ENCODE data around the gene LGALSL.

The LGALSL gene

GRCh38 chr2:64422466-64422865 lies 31.5 kb upstream of the LGALSL start:
- no peak for DNase-seq (ENCODE audit: low spot score)
- TF ChIP-seq CTCF (IDR thresholded peaks at IDR 0.05; ENCODE audit: borderline replicate concordance, control extremely low read depth, extremely low read depth, insufficient read depth, missing control alignments) = no peak
- in situ Hi-C loops (cut with MboI; ENCODE audit: low sequenced_read_pairs, unreplicated experiment) = no loop called here

GRCh38 chr2:64423303-64423702 lies 30.7 kb upstream of the LGALSL start:
- in situ Hi-C loops (cut with MboI; ENCODE audit: low sequenced_read_pairs, unreplicated experiment) = no loop called here
- no peak for TF ChIP-seq CTCF (IDR thresholded peaks at IDR 0.05; ENCODE audit: borderline replicate concordance, control extremely low read depth, extremely low read depth, insufficient read depth, missing control alignments)
- no peak for DNase-seq (ENCODE audit: low spot score)

- in situ Hi-C loops (cut with MboI; ENCODE audit: low sequenced_read_pairs, unreplicated experiment) = no loop called here
- no peak for DNase-seq (ENCODE audit: low spot score)
- no peak for TF ChIP-seq CTCF (IDR thresholded peaks at IDR 0.05; ENCODE audit: borderline replicate concordance, control extremely low read depth, extremely low read depth, insufficient read depth, missing control alignments)
Measured at GRCh38 chr2:64424416-64424987, 29.5 kb upstream of the LGALSL start.

- no peak for DNase-seq (ENCODE audit: low spot score)
- no peak for TF ChIP-seq CTCF (IDR thresholded peaks at IDR 0.05; ENCODE audit: borderline replicate concordance, control extremely low read depth, extremely low read depth, insufficient read depth, missing control alignments)
- in situ Hi-C loops (cut with MboI; ENCODE audit: low sequenced_read_pairs, unreplicated experiment) = no loop called here
Measured at GRCh38 chr2:64426183-64426952, 27.6 kb upstream of the LGALSL start.

GRCh38 chr2:64434039-64434657 lies 19.8 kb upstream of the LGALSL start:
- no peak for DNase-seq (ENCODE audit: low spot score)
- in situ Hi-C loops (cut with MboI; ENCODE audit: low sequenced_read_pairs, unreplicated experiment) = no loop called here
- no peak for TF ChIP-seq CTCF (IDR thresholded peaks at IDR 0.05; ENCODE audit: borderline replicate concordance, control extremely low read depth, extremely low read depth, insufficient read depth, missing control alignments)

- in situ Hi-C loops (cut with MboI; ENCODE audit: low sequenced_read_pairs, unreplicated experiment) = no loop called here
- DNase-seq (ENCODE audit: low spot score) = no peak
- TF ChIP-seq CTCF (IDR thresholded peaks at IDR 0.05; ENCODE audit: borderline replicate concordance, control extremely low read depth, extremely low read depth, insufficient read depth, missing control alignments) = no peak
Measured at GRCh38 chr2:64437883-64438282, 16.1 kb upstream of the LGALSL start.

Data from GM13976 (cell line).